ENCODE measurements around the gene APLF. TPM values are rescaled to one million over a fixed set of nuclear protein-coding genes. Genes with fewer than 3 reads are reported as not detected.
A peak's percentile ranks its signal among the peaks of the same experiment; 100 is the strongest.
"Not testable (repeated sequence)": the region's sequence is repeated elsewhere in the genome, so short reads cannot be mapped to it uniquely, and the experiment has no call there.

APLF gene
- polyA plus RNA-seq, 12 donors: 1.3 to 3.5 (median 2.0) TPM; not detected in 2

DNA sequence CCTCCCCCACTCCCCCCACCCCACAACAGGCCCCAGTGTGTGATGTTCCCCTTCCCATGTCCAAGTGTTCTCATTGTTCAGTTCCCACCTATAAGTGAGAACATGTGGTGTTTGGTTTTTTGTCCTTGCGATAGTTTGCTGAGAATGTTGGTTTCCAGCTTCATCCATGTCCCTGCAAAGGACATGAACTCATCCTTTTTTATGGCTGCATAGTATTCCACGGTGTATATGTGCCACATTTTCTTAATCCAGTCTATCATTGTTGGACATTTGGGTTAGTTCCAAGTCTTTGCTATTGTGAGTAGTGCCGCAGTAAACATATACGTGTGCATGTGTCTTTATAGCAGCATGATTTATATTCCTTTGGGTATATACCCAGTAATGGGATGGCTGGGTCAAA is 103.0 kb downstream of the APLF start:
- DNase-seq: not testable (repeated sequence)

- no peak for DNase-seq
Measured at GRCh38 chr2:68574202-68574791, 106.9 kb downstream of the APLF start.

- DNase-seq: no peak
Measured at GRCh38 chr2:68577183-68577582, 109.8 kb downstream of the APLF start.

DNA sequence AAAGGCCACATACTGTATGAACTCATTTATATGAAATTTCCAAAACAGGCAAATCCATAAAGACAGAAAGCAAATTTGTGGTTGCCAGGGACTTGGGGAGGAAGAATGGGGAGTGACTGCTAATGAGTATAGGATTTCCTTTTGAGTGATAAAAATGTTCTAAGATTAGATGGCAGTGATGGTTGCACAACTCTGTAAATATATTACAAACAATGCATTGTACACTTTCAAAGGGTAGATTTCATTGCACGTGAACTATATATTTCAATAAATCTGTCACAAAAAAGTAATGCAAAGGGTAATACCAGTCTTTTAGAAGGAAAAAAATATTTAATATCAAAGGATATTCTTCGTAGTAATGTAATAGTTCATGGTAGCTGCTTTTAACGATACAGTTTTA is 112.3 kb downstream of the APLF start:
- no peak for DNase-seq

GRCh38 chr2:68588589-68588988 is 121.2 kb downstream of the APLF start:
- DNase-seq: no peak

- no peak for DNase-seq
Measured at GRCh38 chr2:68589963-68590362, 122.6 kb downstream of the APLF start.

DNA sequence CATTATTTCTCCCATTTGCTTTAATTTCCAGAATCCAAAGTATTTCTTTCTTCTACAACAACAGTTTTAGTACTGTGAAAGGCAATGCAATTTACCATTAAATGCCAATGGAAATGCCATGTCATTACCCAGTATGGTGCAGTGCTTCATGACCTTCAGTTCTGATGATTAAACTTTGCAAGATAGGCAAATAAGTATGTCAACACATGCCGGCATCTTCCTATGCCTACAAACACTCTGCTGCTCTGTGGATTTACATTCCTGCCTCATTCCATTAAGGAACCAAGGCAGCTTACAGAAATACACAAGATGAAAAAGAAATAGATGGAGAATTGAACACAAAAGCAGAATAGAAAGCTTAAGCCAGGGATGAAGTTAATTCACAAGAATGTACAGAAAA is 123.3 kb downstream of the APLF start:
- no peak for DNase-seq

DNA sequence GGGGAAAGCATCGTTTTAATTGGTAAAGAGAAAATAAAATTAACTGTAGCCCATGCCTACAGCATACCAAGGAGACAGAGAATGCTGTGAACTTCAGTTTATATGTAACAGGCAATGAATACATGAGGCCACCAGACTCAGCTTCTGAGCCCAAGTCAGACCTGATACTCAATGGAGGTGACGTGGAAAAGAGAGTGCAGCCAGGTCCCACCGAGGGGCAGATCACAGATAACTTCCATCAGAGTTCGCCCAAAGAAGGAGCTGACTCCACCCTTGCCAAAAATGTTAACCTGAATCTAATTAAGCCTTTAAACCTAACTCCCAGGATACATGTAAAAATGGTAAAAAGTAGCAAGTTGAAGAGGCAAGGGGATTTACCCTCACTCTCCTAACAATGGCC is 123.8 kb downstream of the APLF start:
- no peak for DNase-seq

GRCh38 chr2:68594041-68594440 is 126.7 kb downstream of the APLF start:
- DNase-seq: no peak

DNA sequence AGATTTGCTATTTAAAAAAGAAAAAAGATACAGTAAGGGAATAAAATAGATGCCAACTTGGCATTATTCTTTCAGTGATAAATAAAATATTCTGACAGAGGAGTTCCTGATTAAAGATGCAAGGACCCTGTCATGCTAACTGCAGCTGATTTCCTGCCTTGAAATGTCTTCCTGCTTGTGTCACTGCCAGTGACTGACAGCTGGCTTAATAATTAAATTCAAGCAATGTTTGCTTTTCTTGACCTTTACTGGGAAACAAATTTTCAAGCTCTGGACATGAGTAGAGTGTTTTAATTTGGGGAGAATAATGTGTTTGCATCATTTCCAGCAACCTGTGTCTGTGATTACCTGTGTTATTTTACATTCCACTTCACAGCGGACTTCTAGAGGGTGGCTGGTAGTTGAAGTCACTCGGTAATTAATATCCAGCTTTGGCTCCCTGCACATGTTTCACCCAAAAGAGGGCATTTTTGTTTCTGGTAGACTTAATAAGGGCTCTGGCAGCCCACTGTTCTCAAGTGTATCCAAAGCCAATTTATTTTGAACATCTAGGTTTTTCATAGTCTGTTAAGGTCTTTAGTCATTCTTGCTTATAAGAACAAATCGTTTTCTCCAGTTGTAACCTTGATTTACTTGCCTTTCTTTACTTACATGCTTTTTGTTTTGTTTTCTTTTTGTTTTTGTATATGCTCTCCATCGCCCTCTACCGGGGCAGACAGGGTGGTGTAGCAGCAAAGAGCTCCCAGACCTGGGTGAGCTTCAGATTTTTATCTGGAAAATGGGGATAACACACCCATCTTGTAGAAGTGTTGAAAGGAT is 127.5 kb downstream of the APLF start:
- DNase-seq: peak; percentile 31

- DNase-seq: not testable (repeated sequence)
Measured at GRCh38 chr2:68595493-68595785, 128.1 kb downstream of the APLF start.

DNA sequence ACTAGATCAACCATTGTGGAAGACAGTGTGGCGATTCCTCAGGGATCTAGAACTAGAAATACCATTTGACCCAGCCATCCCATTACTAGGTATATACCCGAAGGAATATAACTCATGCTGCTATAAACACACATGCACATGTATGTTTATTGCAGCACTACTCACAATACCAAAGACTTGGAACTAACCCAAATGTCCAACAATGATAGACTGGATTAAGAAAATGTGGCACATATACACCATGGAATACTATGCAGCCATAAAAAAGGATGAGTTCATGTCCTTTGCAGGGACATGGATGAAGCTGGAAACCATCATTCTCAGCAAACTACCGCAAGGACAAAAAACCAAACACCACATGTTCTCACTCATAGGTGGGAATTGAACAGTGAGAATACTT is 133.1 kb downstream of the APLF start:
- not testable (repeated sequence) for DNase-seq

DNA sequence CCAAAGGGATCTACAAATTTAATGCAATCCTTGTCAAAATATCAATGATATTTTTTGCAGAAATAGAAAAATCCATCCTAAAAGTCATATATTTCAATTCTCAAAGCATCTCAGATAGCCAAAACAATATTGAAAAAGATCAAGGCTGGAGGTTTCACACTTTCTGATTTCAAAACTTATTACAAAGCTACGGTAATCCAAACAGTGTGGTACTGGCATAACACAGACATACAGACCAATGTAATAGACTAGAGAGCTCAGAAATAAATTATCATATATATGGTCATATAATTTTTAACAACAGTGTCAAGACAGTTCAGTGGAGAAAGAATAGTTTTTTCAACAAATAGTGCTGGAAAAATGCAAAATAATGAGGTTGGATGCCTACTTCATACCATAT is 135.7 kb downstream of the APLF start:
- no peak for DNase-seq

DNA sequence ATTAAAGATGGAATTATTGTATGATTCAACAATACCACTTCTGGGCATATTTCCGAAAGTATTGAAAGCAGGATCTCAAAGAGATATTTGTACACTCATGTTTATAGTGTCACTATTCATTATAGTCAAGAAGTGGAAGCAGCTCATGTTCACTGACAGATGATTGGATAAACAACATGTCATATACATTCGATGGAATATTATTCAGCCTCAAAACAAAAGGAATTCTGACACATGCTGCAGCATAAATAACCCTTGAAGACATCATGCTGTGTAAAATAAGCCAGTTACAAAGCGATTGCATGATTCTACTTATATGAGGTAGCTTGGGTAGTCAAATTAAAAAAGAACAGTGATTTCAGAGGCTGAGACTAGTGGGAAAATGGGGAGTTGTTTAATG is 136.7 kb downstream of the APLF start:
- DNase-seq: no peak

GRCh38 chr2:68605939-68606338 is 138.6 kb downstream of the APLF start:
- DNase-seq: no peak

GRCh38 chr2:68606759-68607158 is 139.4 kb downstream of the APLF start:
- no peak for DNase-seq

- no peak for DNase-seq
Measured at GRCh38 chr2:68607837-68608236, 140.5 kb downstream of the APLF start.

DNA sequence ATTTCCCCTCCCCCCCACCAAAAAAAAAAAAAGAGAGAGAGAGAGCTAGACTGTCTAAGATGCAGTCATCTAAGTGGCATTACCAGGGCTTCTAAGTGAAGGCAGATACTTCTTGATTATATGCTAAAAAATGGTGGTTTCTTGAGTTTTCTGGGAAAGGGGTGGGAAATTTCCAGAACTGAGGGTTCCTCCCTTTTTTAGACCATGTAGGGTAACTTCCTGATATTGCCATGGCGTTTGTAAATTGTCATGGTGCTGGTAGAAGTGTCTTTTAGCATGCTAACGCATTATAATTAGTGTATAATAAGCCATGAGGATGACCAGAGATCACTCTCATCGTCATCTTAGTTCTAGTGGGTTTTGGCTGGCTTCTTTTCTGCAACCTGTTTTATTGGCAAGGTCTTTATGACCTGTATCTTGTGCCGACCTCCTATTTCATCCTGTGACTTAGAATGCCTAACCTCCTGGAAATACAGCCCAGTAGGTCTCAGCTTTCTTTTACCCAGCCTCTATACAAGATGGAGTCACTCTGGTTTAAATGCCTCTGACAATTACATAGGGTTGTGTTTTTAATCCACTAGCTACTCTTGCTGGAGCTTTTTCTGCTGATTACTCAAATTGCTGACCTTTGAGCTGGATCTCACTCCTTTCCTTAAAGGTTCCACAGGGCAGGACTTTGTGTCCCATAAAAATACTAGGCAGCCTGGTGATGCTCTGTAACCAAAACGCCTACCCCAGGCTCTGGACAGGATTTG is 145.6 kb downstream of the APLF start:
- DNase-seq: no peak

- no peak for DNase-seq
Measured at GRCh38 chr2:68620772-68621171, 153.4 kb downstream of the APLF start.

GRCh38 chr2:68623820-68624219 is 156.4 kb downstream of the APLF start:
- DNase-seq: no peak

DNA sequence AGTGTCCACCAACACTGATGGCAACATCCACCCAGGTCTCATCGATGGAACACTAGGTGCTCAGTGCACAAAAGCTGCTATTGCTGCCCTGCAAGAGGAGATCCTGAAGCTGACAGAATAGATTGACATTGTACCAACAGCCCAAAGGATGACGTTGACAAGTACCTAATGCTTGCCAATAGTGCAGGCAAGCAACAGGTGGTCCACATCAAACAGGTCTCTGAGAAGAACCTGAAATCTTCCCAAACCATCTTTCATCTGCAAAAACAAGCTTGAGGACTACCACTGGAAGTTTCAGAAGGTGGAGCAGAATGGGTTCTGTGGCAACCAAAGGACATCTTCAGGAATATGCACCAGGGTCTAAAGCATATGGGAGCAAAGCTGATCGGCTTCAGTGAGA is 160.2 kb downstream of the APLF start:
- no peak for DNase-seq
